HCT116 (cell line): ENCODE measurements around the gene KRTAP5-9.

Experiments used
- EGR1 ChIP-seq: IDR thresholded peaks from 2 replicates; pipeline ENCODE4 v1.6.1; 2012; ENCODE audit warnings: low read depth
- EZH2 ChIP-seq: fragments of 200-600 bp; sonication (generic); IDR thresholded peaks from 2 replicates; pipeline ENCODE4 v1.6.1; 2017; ENCODE audit warnings: antibody characterized with exemption, mixed run types
- POLR2A ChIP-seq: IDR thresholded peaks from 2 replicates; pipeline ENCODE4 v1.7.0; 2011; ENCODE audit warnings: borderline replicate concordance; ENCODE audit not compliant: insufficient read depth, insufficient read length; ENCODE audit errors: extremely low read depth
- POLR2AphosphoS5 ChIP-seq: IDR thresholded peaks from 2 replicates; pipeline ENCODE4 v1.6.1; 2011; ENCODE audit warnings: mild to moderate bottlenecking, low read depth, low read length, moderate library complexity
- RAD21 ChIP-seq: IDR thresholded peaks from 2 replicates; pipeline ENCODE4 v1.6.1; 2012; ENCODE audit warnings: low read depth, mild to moderate bottlenecking
- REST ChIP-seq: IDR thresholded peaks from 2 replicates; pipeline ENCODE4 v1.6.1; 2012; ENCODE audit warnings: low read depth
- SIN3A ChIP-seq: IDR thresholded peaks from 2 replicates; pipeline ENCODE4 v1.6.1; 2012; ENCODE audit warnings: low read depth
- SP1 ChIP-seq: IDR thresholded peaks from 2 replicates; pipeline ENCODE4 v1.6.1; 2012; ENCODE audit warnings: low read depth
- SRF ChIP-seq: IDR thresholded peaks from 2 replicates; pipeline ENCODE4 v1.6.1; 2012; ENCODE audit warnings: low read depth
- TCF7L2 ChIP-seq: IDR thresholded peaks from 2 replicates; pipeline ENCODE4 v1.7.0; 2011; ENCODE audit warnings: borderline replicate concordance, inconsistent platforms; ENCODE audit not compliant: insufficient read depth, insufficient read length; ENCODE audit errors: extremely low read depth
- ZNF274 ChIP-seq: fragments of 200-500 bp; sonication (Bioruptor generic); IDR thresholded peaks from 2 replicates; pipeline ENCODE4 v1.6.1; 2014; ENCODE audit warnings: mild to moderate bottlenecking, low read depth, low read length, inconsistent platforms
- TF ChIP-seq, protein P1 (sequence below): IDR thresholded peaks from 2 replicates; pipeline ENCODE4 v1.6.1; 2012
- TF ChIP-seq, protein P2 (sequence below), 3 experiments: fragments of 200-600 bp in 1 of 3; sonication (generic) in 1 of 3; IDR thresholded peaks in 2 of 3; conservative IDR thresholded peaks in 1 of 3; 2 replicates each; pipeline ENCODE4 v1.5.1; 2012 to 2017; ENCODE audit warnings: low read depth in 2 of 3, low read length in 2 of 3, antibody characterized with exemption in 1 of 3, borderline replicate concordance in 1 of 3, control low read depth in 1 of 3, mild to moderate bottlenecking in 1 of 3, mixed read lengths in 1 of 3, mixed run types in 1 of 3, moderate library complexity in 1 of 3; ENCODE audit not compliant: insufficient read depth in 1 of 3
- TF ChIP-seq, protein P3 (sequence below): IDR thresholded peaks from 2 replicates; pipeline ENCODE4 v1.6.1; 2011; ENCODE audit warnings: mild to moderate bottlenecking, low read length, moderate library complexity; ENCODE audit not compliant: insufficient replicate concordance; ENCODE audit errors: extremely low read depth

- no peak for TF ChIP-seq SIN3A
- TF ChIP-seq, protein P1, sequence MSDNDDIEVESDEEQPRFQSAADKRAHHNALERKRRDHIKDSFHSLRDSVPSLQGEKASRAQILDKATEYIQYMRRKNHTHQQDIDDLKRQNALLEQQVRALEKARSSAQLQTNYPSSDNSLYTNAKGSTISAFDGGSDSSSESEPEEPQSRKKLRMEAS: no peak
- TF ChIP-seq, protein P2, sequence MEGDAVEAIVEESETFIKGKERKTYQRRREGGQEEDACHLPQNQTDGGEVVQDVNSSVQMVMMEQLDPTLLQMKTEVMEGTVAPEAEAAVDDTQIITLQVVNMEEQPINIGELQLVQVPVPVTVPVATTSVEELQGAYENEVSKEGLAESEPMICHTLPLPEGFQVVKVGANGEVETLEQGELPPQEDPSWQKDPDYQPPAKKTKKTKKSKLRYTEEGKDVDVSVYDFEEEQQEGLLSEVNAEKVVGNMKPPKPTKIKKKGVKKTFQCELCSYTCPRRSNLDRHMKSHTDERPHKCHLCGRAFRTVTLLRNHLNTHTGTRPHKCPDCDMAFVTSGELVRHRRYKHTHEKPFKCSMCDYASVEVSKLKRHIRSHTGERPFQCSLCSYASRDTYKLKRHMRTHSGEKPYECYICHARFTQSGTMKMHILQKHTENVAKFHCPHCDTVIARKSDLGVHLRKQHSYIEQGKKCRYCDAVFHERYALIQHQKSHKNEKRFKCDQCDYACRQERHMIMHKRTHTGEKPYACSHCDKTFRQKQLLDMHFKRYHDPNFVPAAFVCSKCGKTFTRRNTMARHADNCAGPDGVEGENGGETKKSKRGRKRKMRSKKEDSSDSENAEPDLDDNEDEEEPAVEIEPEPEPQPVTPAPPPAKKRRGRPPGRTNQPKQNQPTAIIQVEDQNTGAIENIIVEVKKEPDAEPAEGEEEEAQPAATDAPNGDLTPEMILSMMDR (IDR thresholded peaks at IDR 0.05 in 2 of 3, conservative IDR thresholded peaks at IDR 0.05 in 1 of 3; ENCODE audit: borderline replicate concordance in 1 of 3, insufficient read depth in 1 of 3, low read depth in 2 of 3, low read length in 2 of 3): no peak
- no peak for TF ChIP-seq RAD21
- TF ChIP-seq EZH2: no peak
- no peak for TF ChIP-seq POLR2A
- TF ChIP-seq, protein P3, sequence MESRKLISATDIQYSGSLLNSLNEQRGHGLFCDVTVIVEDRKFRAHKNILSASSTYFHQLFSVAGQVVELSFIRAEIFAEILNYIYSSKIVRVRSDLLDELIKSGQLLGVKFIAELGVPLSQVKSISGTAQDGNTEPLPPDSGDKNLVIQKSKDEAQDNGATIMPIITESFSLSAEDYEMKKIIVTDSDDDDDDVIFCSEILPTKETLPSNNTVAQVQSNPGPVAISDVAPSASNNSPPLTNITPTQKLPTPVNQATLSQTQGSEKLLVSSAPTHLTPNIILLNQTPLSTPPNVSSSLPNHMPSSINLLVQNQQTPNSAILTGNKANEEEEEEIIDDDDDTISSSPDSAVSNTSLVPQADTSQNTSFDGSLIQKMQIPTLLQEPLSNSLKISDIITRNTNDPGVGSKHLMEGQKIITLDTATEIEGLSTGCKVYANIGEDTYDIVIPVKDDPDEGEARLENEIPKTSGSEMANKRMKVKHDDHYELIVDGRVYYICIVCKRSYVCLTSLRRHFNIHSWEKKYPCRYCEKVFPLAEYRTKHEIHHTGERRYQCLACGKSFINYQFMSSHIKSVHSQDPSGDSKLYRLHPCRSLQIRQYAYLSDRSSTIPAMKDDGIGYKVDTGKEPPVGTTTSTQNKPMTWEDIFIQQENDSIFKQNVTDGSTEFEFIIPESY: no peak
- TF ChIP-seq POLR2AphosphoS5: no peak
- TF ChIP-seq ZNF274: no peak
- TF ChIP-seq SP1: no peak
- TF ChIP-seq REST: no peak
- no peak for TF ChIP-seq SRF
- TF ChIP-seq TCF7L2: no peak
- no peak for TF ChIP-seq EGR1
Observed at GRCh38 chr11:71565263-71565662, 17.0 kb downstream of the KRTAP5-9 start, which contains the start of gene KRTAP5-10.
